Measurements from ENCODE around the gene LEFTY2. TPM values are rescaled to one million over a fixed set of nuclear protein-coding genes. Genes with fewer than 3 reads are reported as not detected.

Gene LEFTY2
- polyA plus RNA-seq, 1 donor from 2014 or later, result 0.20 TPM

DNA sequence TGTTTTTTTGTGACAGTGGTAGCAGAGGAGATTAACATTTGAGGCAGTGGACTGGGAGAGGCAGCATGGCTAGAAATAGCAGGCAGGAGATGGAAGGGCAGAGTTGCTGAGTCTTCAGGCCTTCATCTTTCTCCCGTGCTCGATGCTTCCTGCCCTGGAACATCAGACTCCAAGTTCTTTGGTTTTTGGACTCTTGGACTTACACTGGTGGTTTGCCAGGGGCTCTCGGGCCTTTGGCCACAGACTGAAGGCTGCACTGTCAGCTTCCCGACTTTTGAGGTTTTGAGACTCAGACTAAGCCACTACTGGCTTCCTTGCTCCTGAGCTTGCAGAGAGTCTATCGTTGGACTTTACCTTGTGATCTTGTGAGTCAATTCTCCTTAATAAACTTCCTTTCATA, 24.2 kb upstream of the LEFTY2 start:
- Mint-ChIP-seq H3K9me3 (no peaks in the 10 kb centered on the region), H3K27me3 (peaks cover 10% of the 10 kb centered on the region), H3K4me1 (peaks cover 0 to 4% (median 2%) of the 10 kb centered on the region in 3 donors), H3K4me3 (no peak overlapping the region), H3K36me3 (no peaks in the 10 kb centered on the region), H3K27ac (no peak overlapping the region)

DNA sequence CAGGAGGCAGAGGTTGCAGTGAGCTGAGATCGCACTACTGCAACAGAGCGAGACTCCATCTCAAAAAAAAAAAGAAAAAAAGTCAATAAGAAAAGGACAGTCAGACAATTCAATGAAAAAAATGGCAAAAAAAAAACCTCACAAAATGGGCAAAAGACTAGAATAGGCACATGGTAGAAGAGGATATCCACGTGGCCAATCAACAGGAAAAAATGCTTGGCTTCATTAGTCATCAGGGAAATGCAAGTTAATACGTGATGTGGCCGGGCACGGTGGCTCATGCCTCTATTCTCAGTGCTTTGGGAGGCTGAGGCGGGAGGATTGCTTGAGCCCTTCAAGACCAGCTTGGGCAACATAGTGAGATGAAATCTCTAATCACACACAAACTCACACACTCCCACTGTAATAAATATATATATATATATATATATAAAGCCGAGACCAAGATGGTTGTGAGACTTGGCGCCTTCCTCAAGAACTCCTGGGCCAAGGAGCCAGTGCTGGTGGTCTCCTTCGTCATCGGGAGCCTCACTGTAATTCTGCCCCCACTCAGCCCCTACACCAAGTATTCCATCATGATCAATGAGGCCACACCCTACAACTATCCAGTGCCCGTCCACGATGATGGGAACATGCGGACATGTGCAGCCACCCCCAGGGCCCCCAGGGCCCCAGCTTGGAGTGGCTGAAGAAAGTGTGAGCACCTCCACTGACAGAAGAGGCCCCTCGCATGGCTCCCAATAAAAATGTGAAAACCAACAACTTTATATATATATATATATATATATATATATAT, 22.9 kb upstream of the LEFTY2 start:
- Mint-ChIP-seq H3K4me3 (no peak overlapping the region), H3K36me3 (peaks cover 2% of the 10 kb centered on the region), H3K4me1 (peaks cover 0 to 4% (median 2%) of the 10 kb centered on the region in 3 donors), H3K27me3 (peaks cover 10% of the 10 kb centered on the region), H3K27ac (no peak overlapping the region), H3K9me3 (no peaks in the 10 kb centered on the region)

DNA sequence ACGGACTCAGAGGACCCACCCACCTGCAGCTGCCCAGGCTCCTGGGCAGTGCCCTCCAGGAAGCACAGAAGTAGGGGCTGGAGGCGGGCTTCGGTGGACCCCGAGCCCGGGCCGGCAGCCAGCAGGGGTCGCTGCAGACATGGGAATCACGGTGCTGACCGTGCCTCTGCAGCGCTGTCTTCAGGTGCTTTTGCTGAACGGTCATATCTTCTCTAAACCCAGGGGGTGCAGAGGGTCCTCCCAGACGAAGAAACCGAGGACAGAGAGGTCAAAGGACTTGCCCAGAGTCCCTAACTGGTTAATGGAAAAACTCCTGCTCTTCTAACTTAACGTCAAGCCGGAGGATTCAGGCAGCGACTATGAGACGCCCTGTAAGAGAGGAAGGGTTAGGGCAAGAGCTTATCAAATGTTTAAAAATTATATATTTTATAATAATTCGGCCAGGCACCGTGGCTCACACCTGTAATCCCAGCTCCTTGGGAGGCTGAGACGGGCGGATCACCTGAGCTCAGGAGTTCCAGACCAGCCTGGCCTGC, 21.5 kb upstream of the LEFTY2 start:
- Mint-ChIP-seq H3K4me1 (peaks cover 0 to 2% (median 0%) of the 10 kb centered on the region in 3 donors), H3K27me3 (peaks cover 8% of the 10 kb centered on the region), H3K9me3 (no peaks in the 10 kb centered on the region), H3K27ac (no peak overlapping the region), H3K4me3 (peak overlapping the region in 1 of 4 donors; percentile 25), H3K36me3 (peaks cover 2% of the 10 kb centered on the region)

DNA sequence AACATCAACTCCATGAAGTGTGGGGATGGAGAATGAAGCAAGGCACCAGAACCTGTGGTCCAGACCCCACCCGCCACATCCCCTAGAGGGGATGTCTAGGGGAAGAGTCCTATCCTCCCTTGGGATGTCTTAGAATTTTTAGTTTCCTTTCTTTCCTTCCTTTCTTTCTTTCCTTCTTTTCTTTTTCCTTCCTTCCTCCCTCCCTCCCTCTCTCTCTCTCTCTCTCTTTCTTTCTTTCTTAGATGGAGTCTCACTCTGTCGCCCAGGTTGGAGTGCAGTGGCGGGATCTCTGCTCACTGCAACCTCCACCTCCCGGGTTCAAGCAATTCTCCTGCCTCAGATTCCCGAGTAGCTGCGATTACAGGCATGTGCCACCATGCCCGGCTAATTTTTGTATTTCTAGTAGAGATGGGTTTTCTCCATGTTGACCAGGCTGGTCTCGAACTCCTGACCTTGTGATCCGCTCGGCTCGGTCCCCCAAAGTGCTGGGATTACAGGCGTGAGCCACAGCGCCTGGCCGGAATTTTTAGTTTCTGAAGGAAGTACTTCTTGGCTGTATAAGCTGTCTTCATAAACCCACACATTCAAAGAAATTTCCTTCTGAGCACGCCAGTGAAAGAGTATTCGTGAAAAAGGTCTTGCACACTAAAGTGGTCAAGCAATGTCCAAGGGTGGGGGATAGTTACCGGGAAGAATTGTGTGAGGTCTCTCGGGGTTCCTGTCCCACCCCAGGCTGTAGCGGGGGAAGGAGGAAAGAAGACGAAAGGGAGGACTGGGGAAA, 20.8 kb upstream of the LEFTY2 start:
- H3K4me1 Mint-ChIP-seq, result peaks cover 0 to 2% (median 0%) of the 10 kb centered on the region in 3 donors
- no peak overlapping the region for H3K4me3 Mint-ChIP-seq
- H3K9me3 Mint-ChIP-seq, result no peaks in the 10 kb centered on the region
- H3K27me3 Mint-ChIP-seq, result peaks cover 8% of the 10 kb centered on the region
- no peak overlapping the region for H3K27ac Mint-ChIP-seq
- H3K36me3 Mint-ChIP-seq, result peaks cover 2% of the 10 kb centered on the region

DNA sequence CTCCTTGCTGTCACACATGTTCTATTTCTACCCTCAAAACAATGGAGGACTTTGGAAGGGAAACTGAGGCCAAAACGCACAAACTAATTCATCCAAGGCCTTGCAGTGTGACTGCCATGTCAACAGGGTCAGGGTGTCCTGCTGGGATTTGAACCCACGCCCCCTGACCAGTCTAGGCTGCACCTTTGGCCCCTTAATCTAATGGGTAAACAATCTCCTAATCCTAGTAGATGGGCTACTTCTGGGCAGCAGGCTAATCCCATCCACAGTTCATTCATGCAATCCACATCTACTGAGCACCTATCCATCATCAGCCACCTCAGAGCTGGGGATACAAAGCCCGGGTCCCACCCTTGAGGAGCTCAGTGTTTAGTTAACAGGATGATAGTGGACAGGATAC, 17.0 kb upstream of the LEFTY2 start:
- Mint-ChIP-seq H3K27me3 (peaks cover 8% of the 10 kb centered on the region), H3K4me3 (no peak overlapping the region), H3K36me3 (peaks cover 3% of the 10 kb centered on the region), H3K9me3 (no peaks in the 10 kb centered on the region), H3K4me1 (peaks cover 0 to 2% (median 0%) of the 10 kb centered on the region in 3 donors), H3K27ac (no peak overlapping the region)

DNA sequence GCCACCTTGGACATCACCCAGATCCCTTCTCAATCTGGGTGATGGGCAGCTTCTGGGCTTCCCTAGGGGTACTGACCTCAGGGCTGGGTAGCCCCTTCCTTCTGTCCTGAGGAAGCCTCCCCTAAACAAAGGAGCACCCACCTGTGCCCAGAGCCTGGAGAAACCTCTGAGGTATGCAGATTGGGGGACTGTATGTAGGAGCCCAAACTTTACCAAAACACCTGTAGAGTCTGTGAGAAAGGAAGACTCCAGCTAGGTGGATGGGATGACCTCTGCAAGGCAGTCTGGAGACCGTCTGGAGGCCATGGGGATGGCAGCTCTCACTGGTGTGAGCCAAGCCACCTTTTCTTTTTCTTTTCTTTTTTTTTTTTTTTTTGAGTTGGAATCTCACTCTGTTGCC, 13.7 kb upstream of the LEFTY2 start:
- H3K4me1 Mint-ChIP-seq, result no peaks in the 10 kb centered on the region
- peaks cover 3% of the 10 kb centered on the region for H3K36me3 Mint-ChIP-seq
- H3K4me3 Mint-ChIP-seq, result no peak overlapping the region
- H3K27me3 Mint-ChIP-seq, result peaks cover 17% of the 10 kb centered on the region
- no peak overlapping the region for H3K27ac Mint-ChIP-seq
- no peaks in the 10 kb centered on the region for H3K9me3 Mint-ChIP-seq

DNA sequence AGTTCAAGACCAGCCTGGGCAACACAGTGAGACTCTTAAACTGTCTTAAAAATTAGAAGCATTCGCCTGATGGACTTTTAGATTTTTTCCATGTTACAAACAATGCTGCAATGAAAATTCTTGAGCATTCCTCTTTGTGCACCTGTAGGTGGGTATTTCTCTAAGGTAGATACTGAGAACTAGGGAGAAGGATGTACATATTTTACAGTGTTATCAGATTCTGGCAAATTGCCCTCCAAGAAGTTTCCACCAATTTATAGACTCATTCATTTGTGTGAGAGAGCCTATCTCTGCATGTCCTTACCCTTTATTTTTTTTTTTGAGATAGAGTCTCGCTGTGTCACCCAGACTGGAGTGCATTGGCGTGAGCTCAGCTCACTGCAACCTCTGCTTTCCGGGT, 12.3 kb upstream of the LEFTY2 start:
- Mint-ChIP-seq H3K27ac (no peak overlapping the region), H3K4me1 (peaks cover 0 to 2% (median 0%) of the 10 kb centered on the region in 3 donors), H3K4me3 (no peak overlapping the region), H3K9me3 (no peaks in the 10 kb centered on the region), H3K27me3 (peaks cover 21% of the 10 kb centered on the region), H3K36me3 (peaks cover 1% of the 10 kb centered on the region)

DNA sequence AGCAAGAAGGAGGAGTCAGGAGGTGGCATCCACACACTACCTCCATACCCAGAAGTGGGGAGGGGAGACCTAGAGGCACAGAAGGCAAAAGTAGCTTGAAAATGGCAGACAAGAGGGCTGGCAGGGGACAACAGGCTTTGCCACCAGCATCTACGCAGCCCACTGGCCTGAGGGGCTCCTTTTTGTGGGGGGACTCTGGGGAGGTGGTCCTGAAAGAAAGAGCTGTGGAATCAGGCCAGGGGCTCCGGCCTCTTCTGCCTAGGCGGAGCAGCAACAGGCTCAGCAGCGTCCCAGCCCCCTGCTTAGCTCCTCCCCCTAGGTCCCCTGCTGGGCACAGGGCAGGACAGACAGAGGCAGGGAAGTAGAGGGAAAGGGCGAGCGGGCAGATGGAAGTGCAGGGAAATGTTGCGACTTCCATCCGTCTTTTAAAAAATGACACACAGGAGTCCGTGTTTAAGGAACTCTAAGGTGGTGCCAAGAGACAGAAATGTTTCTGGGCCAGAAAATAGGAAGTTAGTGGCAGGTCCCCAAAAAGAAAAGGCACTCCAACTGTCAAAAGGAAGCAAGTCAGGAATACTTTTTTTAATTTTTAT, 10.0 kb upstream of the LEFTY2 start:
- Mint-ChIP-seq H3K27ac (no peak overlapping the region), H3K9me3 (no peaks in the 10 kb centered on the region), H3K4me3 (no peak overlapping the region), H3K36me3 (peaks cover 1% of the 10 kb centered on the region), H3K4me1 (peaks cover 0 to 4% (median 0%) of the 10 kb centered on the region in 3 donors), H3K27me3 (peaks cover 15% of the 10 kb centered on the region)

DNA sequence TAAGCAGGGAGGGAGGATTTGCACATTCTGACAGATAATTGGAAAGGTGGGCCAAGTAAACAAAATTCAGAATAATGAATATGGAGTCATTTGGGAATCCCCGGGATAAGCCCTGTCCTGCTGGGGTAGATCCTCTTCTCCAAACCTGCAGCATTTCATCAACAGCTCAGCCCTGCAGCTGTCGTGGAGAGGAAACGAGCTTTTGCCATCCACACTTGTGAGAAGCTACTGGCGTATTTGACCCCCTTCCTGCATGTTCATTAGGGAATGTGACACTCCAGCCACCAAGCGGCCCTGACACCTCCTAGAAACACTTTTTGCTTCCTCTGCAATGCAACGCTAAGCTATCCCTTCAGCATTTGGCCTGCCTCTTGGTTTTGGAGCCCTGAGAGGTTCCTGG, 8.0 kb upstream of the LEFTY2 start:
- Mint-ChIP-seq H3K27ac (no peak overlapping the region), H3K36me3 (no peaks in the 10 kb centered on the region), H3K9me3 (no peaks in the 10 kb centered on the region), H3K4me1 (peaks cover 0 to 10% (median 8%) of the 10 kb centered on the region in 3 donors), H3K4me3 (no peak overlapping the region), H3K27me3 (peaks cover 17% of the 10 kb centered on the region)

DNA sequence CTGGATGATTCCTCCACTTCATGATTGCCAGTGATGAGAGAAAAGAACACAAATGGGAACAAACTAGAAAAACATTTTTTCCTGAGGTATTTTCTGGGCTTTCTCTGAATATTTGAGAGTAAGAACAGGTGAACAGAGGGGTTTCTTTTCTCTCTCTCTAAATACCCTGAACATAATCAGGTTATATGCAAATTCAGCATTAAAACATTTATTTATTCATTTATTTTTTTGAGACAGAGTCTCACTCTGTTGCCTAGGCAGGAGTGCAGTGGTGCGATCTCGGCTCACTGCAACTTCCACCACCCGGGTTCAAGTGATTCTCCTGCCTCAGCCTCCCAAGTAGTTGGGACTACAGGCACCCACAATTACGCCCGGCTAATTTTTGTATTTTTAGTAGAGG, 5.8 kb upstream of the LEFTY2 start:
- H3K4me1 Mint-ChIP-seq, result peaks cover 4 to 15% (median 11%) of the 10 kb centered on the region in 3 donors
- H3K4me3 Mint-ChIP-seq, result no peak overlapping the region
- H3K36me3 Mint-ChIP-seq, result no peaks in the 10 kb centered on the region
- no peaks in the 10 kb centered on the region for H3K9me3 Mint-ChIP-seq
- no peak overlapping the region for H3K27ac Mint-ChIP-seq
- H3K27me3 Mint-ChIP-seq, result peaks cover 12% of the 10 kb centered on the region

DNA sequence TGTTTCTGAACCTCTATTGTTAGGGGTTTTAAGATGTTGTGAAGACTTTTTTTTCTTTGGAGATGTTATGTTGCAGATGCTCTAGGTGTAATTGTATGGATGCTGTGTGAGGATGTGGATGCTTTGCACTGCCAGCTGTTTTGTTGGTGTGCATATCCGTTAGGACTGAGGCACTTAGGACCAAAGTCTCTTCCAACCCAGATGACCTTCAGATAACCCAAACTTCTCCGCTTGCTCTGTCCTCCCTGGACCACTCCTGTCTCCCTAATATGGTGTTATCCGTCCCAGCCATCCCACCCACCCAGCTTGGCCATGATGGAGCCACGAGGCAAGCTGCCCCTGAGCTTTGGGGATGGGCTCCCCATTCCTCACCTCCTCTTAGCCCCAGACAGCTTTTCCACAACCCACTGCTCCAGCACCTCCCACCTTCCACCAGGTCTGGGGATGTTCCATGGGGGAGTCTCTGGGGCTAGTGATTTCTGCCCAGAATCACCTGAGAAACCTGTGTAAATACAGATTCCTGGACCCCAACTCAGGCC, 5.1 kb upstream of the LEFTY2 start:
- H3K4me3 Mint-ChIP-seq, result no peak overlapping the region
- peaks cover 12% of the 10 kb centered on the region for H3K27me3 Mint-ChIP-seq
- H3K9me3 Mint-ChIP-seq, result no peaks in the 10 kb centered on the region
- H3K4me1 Mint-ChIP-seq, result peaks cover 4 to 15% (median 14%) of the 10 kb centered on the region in 3 donors
- H3K36me3 Mint-ChIP-seq, result no peaks in the 10 kb centered on the region
- H3K27ac Mint-ChIP-seq, result no peak overlapping the region

DNA sequence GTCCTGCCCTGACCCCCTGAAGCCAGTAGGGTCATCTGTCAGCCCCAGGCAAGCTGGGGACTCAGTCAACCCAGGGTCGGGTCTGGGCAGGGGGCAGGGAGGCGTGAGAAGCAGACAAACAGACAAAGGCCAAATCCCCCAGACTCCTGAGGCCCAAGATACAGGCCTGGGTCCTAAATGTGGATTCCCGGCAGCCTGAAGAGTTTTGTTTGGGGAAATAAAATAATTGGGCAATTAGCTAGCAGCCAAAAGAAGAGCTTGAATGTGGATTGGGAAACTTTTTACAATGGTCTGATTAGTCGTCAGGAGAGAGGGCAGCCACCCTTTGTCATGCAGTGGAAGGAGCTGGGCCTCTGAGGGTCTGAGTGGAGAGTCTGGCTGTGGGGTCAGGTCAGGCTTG, 4.5 kb upstream of the LEFTY2 start:
- Mint-ChIP-seq H3K9me3 (no peaks in the 10 kb centered on the region), H3K27me3 (peaks cover 10% of the 10 kb centered on the region), H3K27ac (no peak overlapping the region), H3K4me3 (no peak overlapping the region), H3K36me3 (no peaks in the 10 kb centered on the region), H3K4me1 (peaks cover 4 to 15% (median 14%) of the 10 kb centered on the region in 3 donors)

DNA sequence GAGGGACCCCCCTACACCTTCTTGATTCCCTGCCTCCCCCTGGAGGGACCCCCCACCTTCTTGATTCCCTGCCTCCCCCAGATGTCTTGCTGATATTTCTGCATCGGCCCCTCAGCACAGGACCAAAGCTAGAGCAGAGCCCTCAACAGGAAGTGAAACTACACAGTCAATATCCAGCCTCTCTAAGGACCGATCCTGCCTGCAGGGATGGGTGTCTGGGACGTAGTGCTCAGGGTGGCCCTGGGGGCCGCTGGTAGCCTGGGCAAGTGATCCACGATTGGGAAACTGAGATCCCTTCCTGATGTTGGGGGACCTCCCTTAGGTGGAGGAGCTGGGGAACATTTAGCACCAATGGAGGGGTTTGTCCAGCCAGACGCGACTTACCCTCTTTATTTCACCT, 3.9 kb upstream of the LEFTY2 start:
- H3K4me1 Mint-ChIP-seq, result peaks cover 4 to 15% (median 14%) of the 10 kb centered on the region in 3 donors
- peaks cover 7% of the 10 kb centered on the region for H3K27me3 Mint-ChIP-seq
- no peaks in the 10 kb centered on the region for H3K36me3 Mint-ChIP-seq
- no peaks in the 10 kb centered on the region for H3K9me3 Mint-ChIP-seq
- H3K4me3 Mint-ChIP-seq, result peak overlapping the region in 2 of 4 donors; percentile 5 to 69
- H3K27ac Mint-ChIP-seq, result no peak overlapping the region

DNA sequence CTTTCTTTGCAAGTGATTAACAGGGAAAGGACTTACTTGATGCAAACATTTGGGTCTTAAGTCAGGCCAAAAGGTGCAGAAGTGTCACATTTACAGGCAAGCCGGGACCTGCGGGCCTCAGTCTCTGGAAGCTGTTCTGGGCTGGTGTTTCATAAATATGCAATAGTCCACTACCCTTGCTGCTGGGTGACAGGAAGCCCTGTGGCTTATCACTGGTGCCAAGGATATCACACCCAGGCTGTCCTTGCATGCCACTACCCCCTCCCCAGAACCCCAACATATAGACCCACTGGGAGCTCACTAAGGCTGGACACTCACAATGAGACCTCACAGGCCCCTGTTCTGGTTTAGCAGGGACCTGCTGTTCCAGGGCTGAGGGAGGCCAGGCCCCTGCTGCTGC, 3.4 kb upstream of the LEFTY2 start:
- Mint-ChIP-seq H3K4me1 (peaks cover 4 to 15% (median 14%) of the 10 kb centered on the region in 3 donors), H3K36me3 (no peaks in the 10 kb centered on the region), H3K27me3 (peaks cover 7% of the 10 kb centered on the region), H3K27ac (no peak overlapping the region), H3K9me3 (no peaks in the 10 kb centered on the region), H3K4me3 (no peak overlapping the region)

DNA sequence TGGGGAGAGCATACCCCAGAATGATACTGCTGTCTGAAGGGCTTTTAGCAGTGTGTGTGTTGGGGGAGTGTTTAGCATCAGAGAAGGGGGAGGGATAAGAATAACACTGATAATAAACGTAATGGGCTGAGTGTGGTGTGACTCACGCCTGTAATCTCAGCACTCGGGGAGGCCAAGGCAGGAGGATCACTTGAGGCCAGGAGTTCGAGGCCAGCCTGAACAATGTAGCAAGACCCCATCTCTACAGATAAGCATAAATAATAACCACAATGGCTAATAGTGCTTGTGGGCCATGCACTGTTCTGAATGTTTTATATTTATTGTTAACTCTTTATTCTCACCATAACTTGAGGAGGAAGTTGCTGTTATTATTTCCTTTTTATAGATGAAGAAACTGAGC, 2.6 kb upstream of the LEFTY2 start:
- Mint-ChIP-seq H3K4me1 (peaks cover 4 to 14% (median 13%) of the 10 kb centered on the region in 3 donors), H3K36me3 (no peaks in the 10 kb centered on the region), H3K9me3 (no peaks in the 10 kb centered on the region), H3K27ac (no peak overlapping the region), H3K4me3 (no peak overlapping the region), H3K27me3 (peaks cover 3% of the 10 kb centered on the region)

All from IgD-negative memory B cell (primary cell).